HepG2 (cell line): ENCODE measurements around the gene CAMKV. TPM values are rescaled to one million over a fixed set of nuclear protein-coding genes. Genes with fewer than 3 reads are reported as not detected.

Experiments
- AHR ChIP-seq: IDR thresholded peaks from 2 replicates; pipeline ENCODE4 v1.6.1; 2018; ENCODE audit warnings: missing genetic modification reagents, missing compliant biosample characterization
- ARNT ChIP-seq: fragments of 450-650 bp; IDR thresholded peaks from 2 replicates; pipeline ENCODE4 v1.6.1; 2017
- ELK4 ChIP-seq: sonication (generic); formaldehyde crosslinking; IDR thresholded peaks from 2 replicates; pipeline ENCODE4 v1.9.0; 2021; ENCODE audit warnings: missing genetic modification reagents, borderline replicate concordance
- ISL2 ChIP-seq: sonication (generic); formaldehyde crosslinking; IDR thresholded peaks from 2 replicates; pipeline ENCODE4 v1.5.0; 2020; ENCODE audit warnings: missing genetic modification reagents
- MED13 ChIP-seq: sonication (generic); formaldehyde crosslinking; IDR thresholded peaks from 2 replicates; pipeline ENCODE4 v1.5.0; 2020; ENCODE audit warnings: missing genetic modification reagents
- NBN ChIP-seq: fragments of 450-650 bp; conservative IDR thresholded peaks from 2 replicates; pipeline ENCODE4 v1.6.1; 2017
- NFYB ChIP-seq: sonication (generic); formaldehyde crosslinking; IDR thresholded peaks from 2 replicates; pipeline ENCODE4 v1.4.0; 2020; ENCODE audit warnings: missing genetic modification reagents
- PAF1 ChIP-seq: IDR thresholded peaks from 2 replicates; pipeline ENCODE4 v1.6.1; 2016; ENCODE audit warnings: missing genetic modification reagents, missing compliant biosample characterization
- SIN3A ChIP-seq: IDR thresholded peaks from 2 replicates; pipeline ENCODE4 v1.6.1; 2011; ENCODE audit warnings: low read depth, mild to moderate bottlenecking, control low read depth, low read length, borderline replicate concordance
- SRY ChIP-seq: sonication (generic); formaldehyde crosslinking; IDR thresholded peaks from 2 replicates; pipeline ENCODE4 v1.8.0; 2022; ENCODE audit warnings: mild to moderate bottlenecking, missing genetic modification reagents
- TCF7L2 ChIP-seq: IDR thresholded peaks from 2 replicates; pipeline ENCODE4 v1.6.1; 2011; ENCODE audit warnings: mild to moderate bottlenecking, low read depth, low read length, moderate library complexity
- ZBED4 ChIP-seq: sonication (generic); formaldehyde crosslinking; IDR thresholded peaks from 2 replicates; pipeline ENCODE4 v1.4.0; 2020; ENCODE audit warnings: missing genetic modification reagents, borderline replicate concordance
- ZBTB34 ChIP-seq: sonication (generic); formaldehyde crosslinking; IDR thresholded peaks from 2 replicates; pipeline ENCODE4 v1.8.0; 2022; ENCODE audit warnings: mild to moderate bottlenecking, missing genetic modification reagents
- ZNF343 ChIP-seq: sonication (generic); formaldehyde crosslinking; IDR thresholded peaks from 2 replicates; pipeline ENCODE4 v1.4.0; 2020; ENCODE audit warnings: mild to moderate bottlenecking, missing genetic modification reagents
- ZNF615 ChIP-seq: sonication (generic); formaldehyde crosslinking; IDR thresholded peaks from 2 replicates; pipeline ENCODE4 v1.5.0; 2020; ENCODE audit warnings: mild to moderate bottlenecking, missing genetic modification reagents, borderline replicate concordance
- ZNF639 ChIP-seq: conservative IDR thresholded peaks from 2 replicates; pipeline ENCODE4 v1.6.1; 2018; ENCODE audit warnings: missing genetic modification reagents
- ZNF773 ChIP-seq: sonication (generic); formaldehyde crosslinking; IDR thresholded peaks from 2 replicates; pipeline ENCODE4 v1.4.0; 2020; ENCODE audit warnings: missing genetic modification reagents, borderline replicate concordance
- ZNF850 ChIP-seq: sonication (generic); formaldehyde crosslinking; conservative IDR thresholded peaks from 2 replicates; pipeline ENCODE4 v1.9.0; 2021; ENCODE audit warnings: mild to moderate bottlenecking, missing genetic modification reagents
- polyA plus RNA-seq, 8 experiments: library from polyadenylated mRNA; depleted of rRNA in 3 of 8; stranded (reverse) in 7 of 8; unstranded in 1 of 8; fragments of >200 nt; fragmentation: Illumina TruSeq in 4 of 8; extraction: Trizol in 4 of 8; gene quantifications; 2 replicates each; pipeline versions ENCODE4 v1.2.1 to v1.2.3, GENCODE V29; 2011 to 2016; ENCODE audit warnings: low read depth in 4 of 8, missing spikeins in 1 of 8, mixed read lengths in 1 of 8; ENCODE audit not compliant: insufficient read depth in 1 of 8
- total RNA-seq, 5 experiments: library from RNA; depleted of rRNA; stranded (reverse); fragments of >200 nt; fragmentation: Illumina TruSeq; extraction: Trizol; gene quantifications; 2 replicates each; pipeline ENCODE4 v1.2.3, GENCODE V29; 2016; ENCODE audit warnings: low read depth in 1 of 5
- TF ChIP-seq, protein P1 (sequence below): sonication (generic); formaldehyde crosslinking; IDR thresholded peaks from 2 replicates; pipeline ENCODE4 v1.4.0; 2020; ENCODE audit warnings: missing genetic modification reagents, mild to moderate bottlenecking, borderline replicate concordance
- TF ChIP-seq, protein P2 (sequence below): sonication (generic); formaldehyde crosslinking; IDR thresholded peaks from 2 replicates; pipeline ENCODE4 v1.5.1; 2020; ENCODE audit warnings: mild to moderate bottlenecking, missing genetic modification reagents

The CAMKV gene
- total and polyA plus RNA-seq, 2 of the 13 experiments (the other 11 are each of a cell fraction or from before 2014, with no cell fraction given): 0.13 to 0.15 TPM

GRCh38 chr3:49873623-49874022 is 3.9 kb upstream of the CAMKV start (continued):
- TF ChIP-seq ZNF639 (CRISPR knock-in tag) (no peak), NBN (no peak), AHR (no peak), ELK4 (CRISPR knock-in tag) (no peak), ZBED4 (CRISPR knock-in tag) (peak; percentile 53; the same call in 1 of the 2 replicates), PAF1 (CRISPR knock-in tag) (no peak), SRY (CRISPR knock-in tag) (no peak), SIN3A (no peak), NFYB (CRISPR knock-in tag) (no peak), ARNT (no peak), ISL2 (no peak), TCF7L2 (no peak), ZNF850 (CRISPR knock-in tag) (no peak), ZNF615 (CRISPR knock-in tag) (no peak), ZBTB34 (CRISPR knock-in tag) (no peak), MED13 (CRISPR knock-in tag) (no peak), ZNF343 (CRISPR knock-in tag) (no peak), ZNF773 (CRISPR knock-in tag) (no peak)
- TF ChIP-seq, protein P1, sequence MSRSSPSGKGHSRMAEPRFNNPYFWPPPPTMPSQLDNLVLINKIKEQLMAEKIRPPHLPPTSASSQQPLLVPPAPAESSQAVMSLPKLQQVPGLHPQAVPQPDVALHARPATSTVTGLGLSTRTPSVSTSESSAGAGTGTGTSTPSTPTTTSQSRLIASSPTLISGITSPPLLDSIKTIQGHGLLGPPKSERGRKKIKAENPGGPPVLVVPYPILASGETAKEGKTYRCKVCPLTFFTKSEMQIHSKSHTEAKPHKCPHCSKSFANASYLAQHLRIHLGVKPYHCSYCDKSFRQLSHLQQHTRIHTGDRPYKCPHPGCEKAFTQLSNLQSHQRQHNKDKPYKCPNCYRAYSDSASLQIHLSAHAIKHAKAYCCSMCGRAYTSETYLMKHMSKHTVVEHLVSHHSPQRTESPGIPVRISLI (CRISPR knock-in tag): no peak
- TF ChIP-seq, protein P2, sequence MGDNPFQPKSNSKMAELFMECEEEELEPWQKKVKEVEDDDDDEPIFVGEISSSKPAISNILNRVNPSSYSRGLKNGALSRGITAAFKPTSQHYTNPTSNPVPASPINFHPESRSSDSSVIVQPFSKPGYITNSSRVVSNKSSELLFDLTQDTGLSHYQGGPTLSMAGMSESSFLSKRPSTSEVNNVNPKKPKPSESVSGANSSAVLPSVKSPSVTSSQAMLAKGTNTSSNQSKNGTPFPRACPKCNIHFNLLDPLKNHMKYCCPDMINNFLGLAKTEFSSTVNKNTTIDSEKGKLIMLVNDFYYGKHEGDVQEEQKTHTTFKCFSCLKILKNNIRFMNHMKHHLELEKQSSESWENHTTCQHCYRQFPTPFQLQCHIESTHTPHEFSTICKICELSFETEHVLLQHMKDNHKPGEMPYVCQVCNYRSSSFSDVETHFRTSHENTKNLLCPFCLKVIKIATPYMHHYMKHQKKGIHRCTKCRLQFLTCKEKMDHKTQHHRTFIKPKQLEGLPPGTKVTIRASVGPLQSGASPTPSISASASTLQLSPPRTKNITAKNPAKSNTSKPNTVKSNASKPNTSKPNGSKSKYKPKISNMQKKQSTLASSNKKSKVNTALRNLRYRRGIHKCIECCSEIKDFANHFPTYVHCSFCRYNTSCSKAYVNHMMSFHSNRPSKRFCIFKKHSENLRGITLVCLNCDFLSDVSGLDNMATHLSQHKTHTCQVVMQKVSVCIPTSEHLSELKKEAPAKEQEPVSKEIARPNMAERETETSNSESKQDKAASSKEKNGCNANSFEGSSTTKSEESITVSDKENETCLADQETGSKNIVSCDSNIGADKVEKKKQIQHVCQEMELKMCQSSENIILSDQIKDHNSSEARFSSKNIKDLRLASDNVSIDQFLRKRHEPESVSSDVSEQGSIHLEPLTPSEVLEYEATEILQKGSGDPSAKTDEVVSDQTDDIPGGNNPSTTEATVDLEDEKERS (CRISPR knock-in tag): peak; percentile 67; the same call in 1 of the 2 replicates
